Tibial artery (tissue), 4 donors: Measurements from ENCODE around the gene CPT1C.
"Not testable (repeated sequence)": the region's sequence is repeated elsewhere in the genome, so short reads cannot be mapped to it uniquely, and the experiment has no call there.

Experiments used
- DNase-seq, 2 donors: peaks; one replicate each; pipeline ENCODE4 v3.0.0-alpha.2; 2019
- H3K27ac ChIP-seq, 2 donors: fragments of 200-600 bp; sonication (generic) in 1 of 2; 1 replicate in 1 of 2; 2 replicates in 1 of 2; pipeline ENCODE4 v1.5.1; 2018 to 2019; ENCODE audit warnings: mild to moderate bottlenecking in 1 of 2
- H3K27me3 ChIP-seq, 2 donors: fragments of 200-600 bp; sonication (generic) in 1 of 2; one replicate each; pipeline versions ENCODE4 v1.5.1 to v1.6.0; 2016 to 2019
- H3K36me3 ChIP-seq, 3 donors: fragments of 200-600 bp; sonication (generic) in 2 of 3; one replicate each; pipeline ENCODE4 v1.5.1; 2016 to 2019; ENCODE audit warnings: mild to moderate bottlenecking in 2 of 3
- H3K4me1 ChIP-seq, 4 donors: fragments of 200-600 bp; sonication (generic) in 2 of 4; 1 replicate in 3 of 4; 2 replicates in 1 of 4; pipeline ENCODE4 v1.5.1; 2016 to 2019
- H3K4me3 ChIP-seq, 2 donors: fragments of 200-600 bp; sonication (generic) in 1 of 2; 1 replicate in 1 of 2; 2 replicates in 1 of 2; pipeline ENCODE4 v1.5.1; 2018 to 2019; ENCODE audit warnings: mild to moderate bottlenecking in 2 of 2
- H3K9me3 ChIP-seq, 3 donors: fragments of 200-600 bp; sonication (generic) in 1 of 3; one replicate each; pipeline ENCODE4 v1.5.1; 2016 to 2019
- CTCF ChIP-seq, 2 experiments: fragments of 200-600 bp in 1 of 2; fragments of 450-650 bp in 1 of 2; IDR thresholded peaks; one replicate each; pipeline ENCODE4 v1.5.1; 2017 to 2019; ENCODE audit warnings: antibody characterized with exemption in 2 of 2, mild to moderate bottlenecking in 1 of 2, moderate library complexity in 1 of 2
- intact Hi-C: fragments of 100-400 bp; cut with DNase I; formaldehyde crosslinking; loops from one replicate; pipeline ENCODE4 v1.15.0; 2023; ENCODE audit warnings: low total_unique reads

Gene CPT1C

GRCh38 chr19:49718511-49718910, 27.6 kb downstream of the CPT1C start:
- no peak for TF ChIP-seq CTCF (IDR thresholded peaks at IDR 0.05)
- Histone ChIP-seq H3K27me3 (peaks cover 0 to 3% of the 10 kb centered on the region in 2 donors), H3K4me3 (no peak overlapping the region), H3K4me1 (peaks cover 0 to 6% (median 0%) of the 10 kb centered on the region in 4 donors), H3K36me3 (no peaks in the 10 kb centered on the region), H3K9me3 (no peaks in the 10 kb centered on the region), H3K27ac (no peak overlapping the region)
- no peak for DNase-seq
- intact Hi-C loops = no loop called here

GRCh38 chr19:49718991-49719390, 28.1 kb downstream of the CPT1C start:
- Histone ChIP-seq H3K4me3 (no peak overlapping the region), H3K36me3 (no peaks in the 10 kb centered on the region), H3K4me1 (peaks cover 0 to 6% (median 0%) of the 10 kb centered on the region in 4 donors), H3K27ac (no peak overlapping the region), H3K27me3 (peaks cover 0 to 3% of the 10 kb centered on the region in 2 donors), H3K9me3 (no peaks in the 10 kb centered on the region)
- no peak for DNase-seq
- intact Hi-C loops = no loop called here
- TF ChIP-seq CTCF (IDR thresholded peaks at IDR 0.05) = no peak

- H3K4me1 ChIP-seq, H3K9me3 ChIP-seq, H3K36me3 ChIP-seq, H3K4me3 ChIP-seq, H3K27me3 ChIP-seq, DNase-seq, intact Hi-C loops, H3K27ac ChIP-seq: not testable (repeated sequence)
These were observed 28.5 kb downstream of the CPT1C start for GRCh38 chr19:49719420-49719819.

GRCh38 chr19:49727217-49728030, 36.5 kb downstream of the CPT1C start:
- intact Hi-C loops = no loop called here
- DNase-seq = peak in 1 of 2 donors; percentile 38

GRCh38 chr19:49730166-49730565, 39.2 kb downstream of the CPT1C start:
- no peak for DNase-seq
- Histone ChIP-seq H3K36me3 (no peaks in the 10 kb centered on the region), H3K4me3 (no peak overlapping the region), H3K27me3 (peaks cover 0 to 7% of the 10 kb centered on the region in 2 donors), H3K9me3 (no peaks in the 10 kb centered on the region), H3K4me1 (no peaks in the 10 kb centered on the region), H3K27ac (no peak overlapping the region)
- intact Hi-C loops = no loop called here
- no peak for TF ChIP-seq CTCF (IDR thresholded peaks at IDR 0.05)

More at GRCh38 chr19:49727217-49728030, 36.5 kb downstream of the CPT1C start:
- no peak for TF ChIP-seq CTCF (IDR thresholded peaks at IDR 0.05)
- Histone ChIP-seq H3K27ac (no peak overlapping the region), H3K9me3 (no peaks in the 10 kb centered on the region), H3K4me3 (no peak overlapping the region), H3K27me3 (peaks cover 0 to 14% of the 10 kb centered on the region in 2 donors), H3K36me3 (no peaks in the 10 kb centered on the region), H3K4me1 (no peaks in the 10 kb centered on the region)

- no peak overlapping the region for H3K4me3 ChIP-seq
- no peaks in the 10 kb centered on the region for H3K36me3 ChIP-seq
- no peaks in the 10 kb centered on the region for H3K27me3 ChIP-seq
- no peak for TF ChIP-seq CTCF (IDR thresholded peaks at IDR 0.05)
- DNase-seq = no peak
- H3K9me3 ChIP-seq = no peaks in the 10 kb centered on the region
- H3K4me1 ChIP-seq = no peaks in the 10 kb centered on the region
- intact Hi-C loops = no loop called here
- H3K27ac ChIP-seq = no peak overlapping the region
These were observed 47.4 kb downstream of the CPT1C start for GRCh38 chr19:49738268-49738667.
